ENCODE results near the gene KDM2B.
A peak's percentile ranks its signal among the peaks of the same experiment; 100 is the strongest.

Gene KDM2B

GRCh38 chr12:121427556-121428050 is 153.2 kb downstream of the KDM2B start:
- Histone ChIP-seq H3K27ac (ENCODE audit: low read depth, low read length) (peak overlapping the region; percentile 95), H3K27me3 (ENCODE audit: control insufficient read depth, low read length) (no peaks in the 10 kb centered on the region), H3K9me3 (ENCODE audit: control insufficient read depth, insufficient read depth, low read length) (no peaks in the 10 kb centered on the region), H3K4me3 (ENCODE audit: low read length) (no peak overlapping the region), H3K4me2 (ENCODE audit: low read length) (peak overlapping the region; percentile 64; the same call in 1 of the 2 replicates), H4K20me1 (ENCODE audit: control insufficient read depth, insufficient read depth, low read depth, low read length) (no peaks in the 10 kb centered on the region), H3F3A (ENCODE audit: control insufficient read depth, insufficient read depth) (peaks cover 40% of the 10 kb centered on the region), H3K36me3 (ENCODE audit: control insufficient read depth, low read length) (peaks cover 85% of the 10 kb centered on the region), H3K4me1 (ENCODE audit: control insufficient read depth, low read length) (peaks cover 48% of the 10 kb centered on the region), H3K9me2 (replicated peaks; ENCODE audit: control insufficient read depth, low read length) (no peaks in the 10 kb centered on the region), H3K79me2 (ENCODE audit: control insufficient read depth, low read length) (peaks cover 28% of the 10 kb centered on the region)
- TF ChIP-seq CTCF (IDR thresholded peaks at IDR 0.05; ENCODE audit: low read depth, low read length, poor library complexity, severe bottlenecking) (no peak), EZH2phosphoT487 (IDR thresholded peaks at IDR 0.05; ENCODE audit: borderline replicate concordance, low read length) (no peak)

DNA sequence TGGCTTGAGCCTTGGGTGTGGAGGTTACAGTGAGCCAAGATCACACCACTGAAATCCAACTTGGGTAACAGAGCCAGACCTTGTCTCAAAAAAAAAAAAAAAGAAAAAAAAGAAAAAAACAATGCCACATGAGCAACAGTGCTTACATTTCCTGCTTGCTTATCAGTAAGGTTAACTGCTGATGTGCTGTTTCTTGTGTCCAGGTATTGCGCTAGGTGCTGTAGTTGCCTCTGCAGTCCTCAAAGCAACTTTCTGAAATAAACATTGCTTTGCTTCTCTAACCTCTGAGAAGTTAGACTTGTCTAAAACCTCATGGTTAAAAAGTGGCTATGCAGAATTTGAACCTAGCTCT is 156.2 kb downstream of the KDM2B start:
- Histone ChIP-seq H4K20me1 (ENCODE audit: control insufficient read depth, insufficient read depth, low read depth, low read length) (no peaks in the 10 kb centered on the region), H3K27me3 (ENCODE audit: control insufficient read depth, low read length) (no peaks in the 10 kb centered on the region), H3K4me1 (ENCODE audit: control insufficient read depth, low read length) (peaks cover 48% of the 10 kb centered on the region), H3K36me3 (ENCODE audit: control insufficient read depth, low read length) (peaks cover 87% of the 10 kb centered on the region), H3K27ac (ENCODE audit: low read depth, low read length) (peak overlapping the region; percentile 95), H3F3A (ENCODE audit: control insufficient read depth, insufficient read depth) (peaks cover 43% of the 10 kb centered on the region), H3K9me2 (replicated peaks; ENCODE audit: control insufficient read depth, low read length) (no peaks in the 10 kb centered on the region), H3K79me2 (ENCODE audit: control insufficient read depth, low read length) (peaks cover 37% of the 10 kb centered on the region), H3K9me3 (ENCODE audit: control insufficient read depth, insufficient read depth, low read length) (no peaks in the 10 kb centered on the region), H3K4me3 (ENCODE audit: low read length) (peak overlapping the region; percentile 58), H3K4me2 (ENCODE audit: low read length) (peak overlapping the region; percentile 64)
- TF ChIP-seq CTCF (IDR thresholded peaks at IDR 0.05; ENCODE audit: low read depth, low read length, poor library complexity, severe bottlenecking) = no peak
- no peak for TF ChIP-seq EZH2phosphoT487 (IDR thresholded peaks at IDR 0.05; ENCODE audit: borderline replicate concordance, low read length)

- H3K79me2 ChIP-seq (ENCODE audit: control insufficient read depth, low read length) = peaks cover 39% of the 10 kb centered on the region
- peak overlapping the region; percentile 64 for H3K4me2 ChIP-seq (ENCODE audit: low read length)
- no peaks in the 10 kb centered on the region for H4K20me1 ChIP-seq (ENCODE audit: control insufficient read depth, insufficient read depth, low read depth, low read length)
- H3K27me3 ChIP-seq (ENCODE audit: control insufficient read depth, low read length) = no peaks in the 10 kb centered on the region
- peaks cover 87% of the 10 kb centered on the region for H3K36me3 ChIP-seq (ENCODE audit: control insufficient read depth, low read length)
- peaks cover 39% of the 10 kb centered on the region for H3F3A ChIP-seq (ENCODE audit: control insufficient read depth, insufficient read depth)
- peak overlapping the region; percentile 58 for H3K4me3 ChIP-seq (ENCODE audit: low read length)
- no peak for TF ChIP-seq CTCF (IDR thresholded peaks at IDR 0.05; ENCODE audit: low read depth, low read length, poor library complexity, severe bottlenecking)
- TF ChIP-seq EZH2phosphoT487 (IDR thresholded peaks at IDR 0.05; ENCODE audit: borderline replicate concordance, low read length) = no peak
- H3K9me3 ChIP-seq (ENCODE audit: control insufficient read depth, insufficient read depth, low read length) = no peaks in the 10 kb centered on the region
- peaks cover 48% of the 10 kb centered on the region for H3K4me1 ChIP-seq (ENCODE audit: control insufficient read depth, low read length)
- H3K27ac ChIP-seq (ENCODE audit: low read depth, low read length) = peak overlapping the region; percentile 95
- no peaks in the 10 kb centered on the region for H3K9me2 ChIP-seq (replicated peaks; ENCODE audit: control insufficient read depth, low read length)
Observed at GRCh38 chr12:121423682-121424623, 156.9 kb downstream of the KDM2B start.

Data from DOHH2 (cell line).